WI38 (cell line): Measurements from ENCODE around the gene TUBA8.
"Not testable (repeated sequence)": the region's sequence is repeated elsewhere in the genome, so short reads cannot be mapped to it uniquely, and the experiment has no call there.

ENCODE experiments used
- H3K4me3 ChIP-seq: 2 replicates; pipeline ENCODE4 v1.5.1; 2011; ENCODE audit warnings: low read depth, mild to moderate bottlenecking, control low read depth, low read length
- CTCF ChIP-seq: IDR thresholded peaks from 2 replicates; pipeline ENCODE4 v1.5.1; 2012; ENCODE audit warnings: low read depth, mild to moderate bottlenecking, control low read depth, low read length

The TUBA8 gene

GRCh38 chr22:18100781-18101180, 9.8 kb upstream of the TUBA8 start:
- no peak for TF ChIP-seq CTCF
- H3K4me3 ChIP-seq, result no peak overlapping the region

DNA sequence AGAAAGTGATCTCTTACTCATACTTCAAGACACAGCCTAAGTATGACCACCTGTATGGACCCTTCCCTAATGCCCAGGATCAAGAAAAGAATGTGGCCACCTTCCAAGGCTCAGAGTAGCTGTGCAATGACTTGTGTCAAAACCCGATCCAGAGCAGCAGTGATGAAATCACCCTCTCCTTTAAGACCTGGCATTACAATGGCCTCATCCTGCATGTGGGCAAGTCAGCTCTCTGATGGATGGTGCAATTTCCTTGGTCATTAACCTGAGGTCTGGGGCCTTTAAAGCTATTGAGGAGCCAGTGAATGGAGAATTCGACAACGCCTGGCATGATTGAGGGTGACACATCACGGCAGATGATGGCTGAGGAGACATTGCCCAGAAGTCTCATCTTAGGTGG, 9.1 kb upstream of the TUBA8 start:
- TF ChIP-seq CTCF, result no peak
- no peak overlapping the region for H3K4me3 ChIP-seq

DNA sequence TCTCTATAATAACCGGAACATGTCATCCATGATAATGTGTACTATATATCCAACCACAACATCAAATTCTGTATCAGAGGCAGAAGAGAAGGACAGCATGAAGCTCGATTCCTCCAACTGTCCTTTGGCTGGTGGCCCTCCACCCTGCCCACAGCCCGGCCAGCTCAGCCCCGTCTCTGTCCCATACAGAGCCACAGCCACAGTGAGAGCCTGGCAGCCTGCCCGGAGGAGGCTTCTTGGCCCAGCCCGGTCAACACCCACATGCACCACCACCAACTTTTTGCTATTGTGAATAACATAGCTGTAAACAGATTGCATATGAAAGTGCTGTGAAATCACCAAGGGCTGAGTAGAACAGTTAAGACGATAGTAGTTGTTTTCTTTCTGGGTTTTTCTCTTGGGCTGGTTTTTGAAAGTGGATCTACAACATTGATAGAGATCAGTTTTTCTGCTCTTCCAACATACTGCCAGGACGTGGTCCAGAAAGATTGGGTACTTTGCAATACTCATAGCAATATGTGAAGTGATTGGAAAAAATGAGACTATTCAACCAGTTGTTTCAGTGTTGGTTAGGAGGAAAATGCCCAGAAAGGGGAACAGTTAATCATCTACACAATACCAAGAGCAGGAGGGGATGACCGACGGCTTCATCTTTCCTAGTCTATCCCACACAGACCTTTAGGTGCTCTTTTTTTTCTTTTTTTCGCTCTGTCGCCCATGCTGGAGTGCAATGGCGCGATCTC, 6.9 kb upstream of the TUBA8 start:
- TF ChIP-seq CTCF, result no peak
- no peak overlapping the region for H3K4me3 ChIP-seq

DNA sequence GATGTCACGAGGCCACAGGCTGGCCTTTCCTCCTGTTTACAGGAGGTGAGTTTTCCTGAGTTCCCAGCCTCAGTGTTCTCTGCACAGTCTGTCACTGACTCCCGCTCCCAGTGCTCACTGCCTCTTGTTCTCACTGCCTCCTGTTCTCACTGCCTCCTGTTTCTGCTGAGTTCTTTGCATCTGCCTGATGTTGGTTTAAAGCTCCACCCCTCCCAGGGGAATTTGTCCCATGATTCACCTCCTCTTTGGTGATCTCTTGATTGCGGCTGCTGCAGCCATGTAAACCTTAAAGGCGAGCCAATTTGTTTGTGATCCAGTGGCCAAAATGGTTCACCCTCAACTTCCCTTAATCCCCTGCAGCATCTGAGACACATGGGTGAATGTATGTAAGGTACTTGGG, 6.0 kb upstream of the TUBA8 start:
- no peak for TF ChIP-seq CTCF
- H3K4me3 ChIP-seq, result no peak overlapping the region

- not testable (repeated sequence) for H3K4me3 ChIP-seq
These were observed 4.6 kb upstream of the TUBA8 start for GRCh38 chr22:18105981-18106380.

DNA sequence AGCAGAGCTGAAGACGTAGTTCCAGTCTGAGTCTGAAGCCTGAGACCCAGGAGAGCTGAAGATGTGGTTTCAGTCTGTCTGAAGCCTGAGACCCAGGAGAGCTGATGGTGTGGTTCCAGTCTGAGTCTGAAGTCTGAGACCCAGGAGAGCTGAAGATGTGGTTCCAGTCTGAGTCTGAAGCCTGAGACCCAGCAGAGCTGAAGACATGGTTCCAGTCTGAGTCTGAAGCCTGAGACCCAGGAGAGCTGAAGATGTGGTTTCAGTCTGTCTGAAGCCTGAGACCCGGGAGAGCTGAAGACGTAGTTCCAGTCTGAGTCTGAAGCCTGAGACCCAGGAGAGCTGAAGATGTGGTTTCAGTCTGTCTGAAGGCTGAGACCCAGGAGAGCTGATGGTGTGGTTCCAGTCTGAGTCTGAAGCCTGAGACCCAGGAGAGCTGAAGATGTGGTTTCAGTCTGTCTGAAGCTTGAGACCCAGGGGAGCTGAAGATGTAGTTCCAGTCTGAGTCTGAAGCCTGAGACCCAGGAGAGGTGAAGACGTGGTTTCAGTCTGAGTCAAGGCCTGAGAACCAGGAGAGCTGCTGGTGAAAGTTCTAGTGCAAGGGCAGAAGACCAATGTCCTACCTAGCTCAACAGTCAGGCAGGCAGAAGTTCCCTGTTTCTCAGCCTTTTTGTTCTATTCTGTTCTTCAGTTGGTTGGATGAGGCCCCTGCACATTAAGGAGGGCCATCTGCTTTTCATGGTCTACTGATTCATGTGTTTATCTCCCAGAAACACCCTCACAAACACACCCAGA, 3.9 kb upstream of the TUBA8 start:
- H3K4me3 ChIP-seq, result not testable (repeated sequence)

DNA sequence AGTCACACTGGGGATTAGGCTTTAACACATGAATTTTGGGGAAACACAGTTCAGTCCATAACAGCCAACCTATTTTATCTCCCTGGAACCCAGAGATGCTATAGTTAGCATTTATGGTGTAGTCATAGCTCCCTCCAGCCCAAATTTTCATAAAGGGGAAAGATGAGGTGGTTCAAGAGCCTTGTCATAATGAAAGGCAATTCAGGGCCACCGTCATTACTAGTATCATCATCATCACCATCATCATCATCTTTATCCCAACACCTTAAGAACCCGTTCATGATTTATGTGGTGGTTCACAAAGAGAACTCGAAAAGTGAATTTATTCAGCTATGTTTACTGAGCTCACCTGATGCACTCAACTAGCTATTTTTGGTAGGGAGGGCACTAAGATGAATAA, 2.4 kb upstream of the TUBA8 start:
- no peak overlapping the region for H3K4me3 ChIP-seq
- TF ChIP-seq CTCF, result no peak

DNA sequence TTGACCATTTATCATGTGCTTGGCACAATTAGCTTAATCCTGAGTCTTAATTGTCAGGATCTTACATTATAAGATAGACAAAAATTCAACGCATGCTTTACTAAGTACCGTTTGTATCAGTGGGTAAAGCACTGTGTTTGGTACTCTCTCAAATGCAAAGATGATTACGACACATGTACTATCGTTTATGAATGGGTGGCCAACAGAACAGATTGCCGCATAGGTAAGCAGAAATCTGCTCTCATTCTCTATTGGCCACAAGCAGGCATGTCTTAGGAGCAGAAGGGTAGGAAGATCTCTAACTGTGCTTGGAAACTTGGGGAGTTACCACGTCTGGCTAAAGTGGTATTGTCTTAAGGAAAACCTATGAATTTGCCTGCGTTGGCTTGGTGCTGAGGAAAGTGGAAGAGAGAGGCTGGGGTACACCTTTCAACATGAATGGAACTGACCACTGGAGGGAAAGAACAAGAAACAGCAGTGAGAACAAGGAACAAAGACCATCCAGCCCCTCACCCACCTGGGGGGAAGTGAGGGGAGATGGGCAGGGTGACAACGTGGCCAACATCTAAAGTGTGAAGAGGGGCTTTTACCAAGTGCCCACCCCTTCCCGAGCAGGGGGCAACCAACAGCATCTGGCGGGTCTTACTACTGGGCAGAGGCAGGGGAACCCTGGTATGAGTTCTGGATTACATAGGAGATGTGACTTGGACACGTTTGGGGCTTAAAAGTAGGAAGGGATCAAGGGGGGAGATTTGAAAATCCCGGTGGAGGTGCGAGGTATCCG, 1.0 kb upstream of the TUBA8 start:
- TF ChIP-seq CTCF, result no peak
- H3K4me3 ChIP-seq, result no peak overlapping the region
